NCI-H1105 (cell line): ENCODE results near the gene NLRP5.
"Not testable (repeated sequence)": the region's sequence is repeated elsewhere in the genome, so short reads cannot be mapped to it uniquely, and the experiment has no call there.

ENCODE experiments used
- DNase-seq: peaks from one replicate; lab custom pipeline; 2025; lab: John Stamatoyannopoulos, UW

NLRP5 gene

DNA sequence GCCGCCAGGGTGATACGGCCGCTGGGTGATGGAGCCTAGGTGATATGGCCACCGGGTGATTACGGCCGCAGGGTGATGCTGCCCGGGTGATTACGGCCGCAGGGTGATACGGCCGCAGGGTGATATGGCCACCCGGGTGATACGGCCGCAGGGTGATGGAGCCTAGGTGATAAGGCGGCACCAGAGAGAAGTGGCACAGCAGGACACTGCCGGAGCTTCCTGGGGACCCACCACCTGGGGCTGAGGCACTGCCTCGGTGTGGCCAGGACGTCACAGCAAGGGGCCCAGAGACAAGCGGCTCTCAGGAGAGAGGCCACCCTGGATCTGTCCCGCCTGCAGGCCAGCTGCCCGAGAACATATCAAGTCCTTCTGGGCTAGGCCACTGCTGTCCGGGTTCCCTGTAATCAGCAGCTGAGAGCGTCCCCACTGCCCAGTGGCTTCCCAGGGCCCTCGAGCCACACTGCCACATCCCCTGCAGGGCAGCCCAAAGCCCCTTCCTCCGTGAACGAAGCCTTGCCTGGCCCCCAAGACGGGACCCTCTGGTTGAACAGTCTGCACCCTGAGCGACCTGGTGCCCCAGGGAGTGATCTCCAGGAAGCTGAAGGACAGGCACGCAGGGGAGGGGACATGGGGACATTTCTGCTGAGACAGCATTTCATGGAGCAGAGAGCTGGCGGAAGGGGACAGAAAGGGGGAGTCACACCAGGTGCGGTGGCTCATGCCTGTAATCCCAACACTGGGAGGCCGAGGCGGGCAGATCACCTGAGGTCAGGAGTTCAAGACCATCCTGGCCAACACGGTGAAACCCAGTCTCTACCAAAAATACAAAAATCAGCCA lies 112.4 kb downstream of the NLRP5 start:
- no peak for DNase-seq

- DNase-seq, result no peak
Observed at GRCh38 chr19:56099638-56100539, 113.3 kb downstream of the NLRP5 start.

- DNase-seq, result no peak
Observed at GRCh38 chr19:56101095-56101494, 114.5 kb downstream of the NLRP5 start.

DNA sequence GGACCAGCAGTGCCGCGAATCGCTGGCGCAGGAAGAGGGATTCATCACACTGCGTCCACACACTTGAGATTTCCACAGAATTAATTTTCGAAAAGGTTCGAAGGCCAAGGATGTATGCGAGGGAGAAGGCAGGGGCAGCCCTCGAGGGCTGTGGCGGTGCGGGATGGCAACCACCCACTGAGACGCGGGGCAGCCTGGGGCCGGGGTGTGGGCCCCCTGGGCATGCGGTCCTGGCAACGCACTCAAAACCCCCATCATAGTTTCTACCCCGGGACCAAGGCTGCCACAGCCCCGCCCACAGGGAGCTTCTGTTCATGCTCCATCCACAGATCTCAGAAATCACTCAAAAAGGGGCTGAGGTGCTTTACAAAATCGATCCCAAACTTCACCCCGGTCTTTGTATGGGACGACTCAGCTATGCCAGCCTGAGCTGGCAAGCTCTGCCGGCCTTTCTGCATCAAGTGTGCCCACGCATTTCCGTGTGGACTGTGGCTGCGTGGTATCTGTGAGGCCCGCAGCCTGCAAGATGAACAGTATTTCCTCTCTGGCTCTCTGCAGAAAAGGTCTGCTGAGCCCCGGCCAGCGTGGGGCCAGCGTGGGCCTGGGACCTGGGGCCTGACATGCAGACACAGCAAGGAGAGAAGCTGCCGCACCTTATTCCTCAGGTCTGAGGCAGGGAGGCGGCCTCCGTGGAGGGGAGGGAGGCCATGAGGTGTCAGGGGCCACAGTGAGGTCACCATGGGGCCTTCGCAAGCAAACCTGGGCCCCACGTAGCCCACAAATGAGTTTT lies 115.4 kb downstream of the NLRP5 start:
- DNase-seq, result no peak

- no peak for DNase-seq
Observed at GRCh38 chr19:56103027-56103614, 116.5 kb downstream of the NLRP5 start.

DNA sequence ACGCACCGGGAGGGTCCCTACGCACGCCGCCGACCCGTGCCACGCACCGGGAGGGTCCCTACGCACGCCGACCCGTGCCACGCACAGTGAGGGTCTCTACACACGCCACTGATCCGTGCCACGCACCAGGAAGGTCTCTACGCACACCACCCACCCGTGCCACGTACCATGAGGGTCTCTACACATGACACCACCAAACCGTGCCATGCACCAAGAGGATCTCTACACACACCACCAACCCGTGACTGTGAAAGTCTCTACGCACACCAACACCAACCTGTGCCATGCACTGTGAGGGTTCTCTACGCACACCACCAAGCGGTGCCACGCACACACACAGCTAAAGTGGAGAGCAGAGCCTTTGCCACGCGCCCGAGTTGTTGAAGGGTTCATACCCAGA lies 117.8 kb downstream of the NLRP5 start:
- no peak for DNase-seq

GRCh38 chr19:56105090-56105701 lies 118.6 kb downstream of the NLRP5 start:
- peak; percentile 76 for DNase-seq

- not testable (repeated sequence) for DNase-seq
Observed at GRCh38 chr19:56105831-56106396, 119.3 kb downstream of the NLRP5 start.

GRCh38 chr19:56106397-56106849 lies 119.8 kb downstream of the NLRP5 start:
- no peak for DNase-seq

- no peak for DNase-seq
Observed at GRCh38 chr19:56106993-56107392, 120.4 kb downstream of the NLRP5 start.

DNA sequence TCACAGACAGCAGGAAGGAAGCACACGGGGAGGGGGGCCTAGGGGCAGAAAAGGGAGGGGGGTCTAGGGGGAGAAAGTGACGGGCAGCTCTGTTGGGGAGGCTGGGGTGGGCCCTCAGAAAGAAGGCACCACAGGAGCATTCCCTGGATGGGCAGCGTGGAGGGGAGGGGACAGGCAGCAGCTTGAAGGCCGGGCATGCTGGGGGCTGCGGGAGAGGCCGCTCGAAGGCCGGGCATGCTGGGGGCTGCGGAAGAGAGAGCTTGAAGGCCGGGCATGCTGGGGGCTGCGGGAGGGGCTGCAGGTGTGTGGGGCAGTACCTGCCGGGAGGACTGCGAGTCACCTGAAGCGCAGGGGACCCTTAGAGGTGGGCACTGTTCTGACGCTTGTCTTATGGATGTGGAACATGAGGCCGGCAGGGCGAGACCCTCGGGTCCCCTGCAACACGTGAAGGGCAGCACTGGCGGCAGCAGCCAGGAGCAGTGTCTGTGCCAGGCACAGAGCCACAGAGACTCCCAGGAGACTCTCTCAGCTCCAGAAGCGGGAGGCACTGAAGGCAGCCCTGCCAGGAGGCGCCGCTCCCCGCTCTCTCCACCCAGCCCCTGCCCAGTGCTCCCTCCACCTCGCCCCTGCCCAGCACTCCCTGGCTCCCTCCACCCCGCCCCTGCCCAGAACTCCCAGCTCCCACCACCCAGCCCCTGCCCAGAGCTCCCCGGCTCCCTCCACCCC lies 121.2 kb downstream of the NLRP5 start:
- DNase-seq, result no peak

DNA sequence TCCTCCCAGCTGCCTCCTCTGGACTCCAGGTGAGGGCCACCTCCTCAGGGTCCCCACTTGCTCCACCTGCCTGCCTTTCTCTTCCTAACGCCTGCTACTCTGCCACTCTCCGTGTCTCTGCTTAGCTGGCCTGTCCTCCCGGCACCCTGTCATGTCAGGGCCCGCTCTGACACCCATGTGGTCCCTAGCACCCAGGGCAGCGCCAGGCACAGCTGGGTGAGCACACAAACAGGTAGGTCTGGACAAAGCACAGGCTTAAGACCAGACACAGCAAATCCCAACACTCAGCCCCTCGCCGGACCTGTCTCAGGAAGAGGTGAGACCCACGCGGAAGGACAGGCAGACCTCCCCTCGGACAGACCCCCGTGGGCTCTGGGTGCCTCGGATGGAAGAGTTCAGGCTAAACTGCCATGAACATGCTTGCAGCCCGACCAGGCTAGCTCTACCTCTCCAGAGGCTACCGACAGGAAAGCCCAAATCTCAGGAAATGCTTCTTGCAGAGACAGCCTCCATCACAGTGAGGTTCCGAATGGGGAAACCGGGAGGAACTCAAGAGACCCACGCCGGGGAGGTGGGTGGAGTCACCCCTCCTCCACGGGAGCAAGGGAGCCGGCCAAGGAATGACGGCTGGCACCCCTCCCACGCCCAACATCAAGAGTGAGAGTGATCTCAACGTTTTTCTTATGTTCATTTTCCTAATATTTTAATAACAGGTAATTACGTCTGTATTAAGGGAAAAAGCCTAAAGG lies 122.0 kb downstream of the NLRP5 start:
- DNase-seq, result no peak

DNA sequence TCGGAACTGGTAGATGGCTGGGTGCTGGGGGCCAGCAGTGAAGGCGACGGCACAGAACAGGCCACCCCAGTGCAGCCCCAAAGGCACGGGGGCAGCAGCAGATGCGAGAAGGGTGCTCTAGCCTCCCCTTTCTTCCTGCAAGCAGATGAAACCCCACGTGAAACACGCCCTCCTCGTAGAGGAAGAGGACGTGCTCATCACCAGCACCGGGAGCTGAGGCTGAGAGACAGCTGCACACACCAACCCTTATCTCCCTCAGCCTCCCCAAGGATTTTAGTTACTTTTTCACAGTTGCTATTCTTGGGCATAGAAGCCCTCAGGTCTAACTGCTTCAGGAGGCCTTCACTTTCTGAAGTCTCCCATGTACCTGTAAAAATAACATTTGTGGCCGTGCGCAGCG lies 122.7 kb downstream of the NLRP5 start:
- DNase-seq, result no peak

- DNase-seq, result no peak
Observed at GRCh38 chr19:56110515-56111448, 124.2 kb downstream of the NLRP5 start.
